HepG2 (cell line): ENCODE measurements around the gene KCNJ14. TPM values are rescaled to one million over a fixed set of nuclear protein-coding genes. Genes with fewer than 3 reads are reported as not detected.

ENCODE experiments used
- AHDC1 ChIP-seq: sonication (generic); formaldehyde crosslinking; IDR thresholded peaks from 2 replicates; pipeline ENCODE4 v1.5.1; 2020; ENCODE audit warnings: mild to moderate bottlenecking, missing genetic modification reagents, borderline replicate concordance
- ARID2 ChIP-seq: sonication (generic); formaldehyde crosslinking; IDR thresholded peaks from 2 replicates; pipeline ENCODE4 v1.8.1; 2022; ENCODE audit warnings: mild to moderate bottlenecking, missing genetic modification reagents, borderline replicate concordance
- ARID5B ChIP-seq: IDR thresholded peaks from 2 replicates; pipeline ENCODE4 v1.4.0; 2020; ENCODE audit warnings: mild to moderate bottlenecking, missing genetic modification reagents
- CREB1 ChIP-seq, 2 experiments: fragments of 450-650 bp in 1 of 2; IDR thresholded peaks; 2 replicates each; pipeline ENCODE4 v1.6.1; 2016 to 2017; ENCODE audit warnings: control low read depth in 1 of 2, mild to moderate bottlenecking in 1 of 2, missing compliant biosample characterization in 1 of 2, missing genetic modification characterization in 1 of 2
- DNMT3B ChIP-seq: conservative IDR thresholded peaks from 2 replicates; pipeline ENCODE4 v1.6.1; 2016; ENCODE audit warnings: missing biosample characterization, control low read depth
- MIXL1 ChIP-seq: IDR thresholded peaks from 2 replicates; pipeline ENCODE4 v1.6.1; 2016
- POGK ChIP-seq: sonication (generic); formaldehyde crosslinking; conservative IDR thresholded peaks from 2 replicates; pipeline ENCODE4 v1.8.0; 2022; ENCODE audit warnings: mild to moderate bottlenecking, moderate library complexity, missing genetic modification reagents
- SYNCRIP ChIP-seq: fragments of 200-400 bp; formaldehyde crosslinking; IDR thresholded peaks from 2 replicates; pipeline ENCODE4 v1.6.1; 2018; ENCODE audit warnings: mild to moderate bottlenecking, low read depth, low read length; ENCODE audit not compliant: insufficient read depth
- TCF7L2 ChIP-seq: IDR thresholded peaks from 2 replicates; pipeline ENCODE4 v1.6.1; 2011; ENCODE audit warnings: mild to moderate bottlenecking, low read depth, low read length, moderate library complexity
- TMF1 ChIP-seq: sonication (generic); formaldehyde crosslinking; IDR thresholded peaks from 2 replicates; pipeline ENCODE4 v1.8.1; 2022; ENCODE audit warnings: low read depth, missing genetic modification reagents
- ZBTB4 ChIP-seq: sonication (generic); formaldehyde crosslinking; IDR thresholded peaks from 2 replicates; pipeline ENCODE4 v1.4.0; 2020; ENCODE audit warnings: missing genetic modification reagents, mild to moderate bottlenecking, borderline replicate concordance
- ZKSCAN8 ChIP-seq: IDR thresholded peaks from 2 replicates; pipeline ENCODE4 v1.6.1; 2016; ENCODE audit warnings: borderline replicate concordance, missing genetic modification reagents, missing compliant biosample characterization
- ZNF570 ChIP-seq: sonication (generic); formaldehyde crosslinking; IDR thresholded peaks from 2 replicates; pipeline ENCODE4 v1.4.0; 2020; ENCODE audit warnings: mild to moderate bottlenecking, missing genetic modification reagents, borderline replicate concordance
- ZSCAN22 ChIP-seq: sonication (generic); formaldehyde crosslinking; IDR thresholded peaks from 2 replicates; pipeline ENCODE4 v1.4.0; 2020; ENCODE audit warnings: mild to moderate bottlenecking, missing genetic modification reagents
- polyA plus RNA-seq, 8 experiments: library from polyadenylated mRNA; depleted of rRNA in 3 of 8; stranded (reverse) in 7 of 8; unstranded in 1 of 8; fragments of >200 nt; fragmentation: Illumina TruSeq in 4 of 8; extraction: Trizol in 4 of 8; gene quantifications; 2 replicates each; pipeline versions ENCODE4 v1.2.1 to v1.2.3, GENCODE V29; 2011 to 2016; ENCODE audit warnings: low read depth in 4 of 8, missing spikeins in 1 of 8, mixed read lengths in 1 of 8; ENCODE audit not compliant: insufficient read depth in 1 of 8
- total RNA-seq, 5 experiments: library from RNA; depleted of rRNA; stranded (reverse); fragments of >200 nt; fragmentation: Illumina TruSeq; extraction: Trizol; gene quantifications; 2 replicates each; pipeline ENCODE4 v1.2.3, GENCODE V29; 2016; ENCODE audit warnings: low read depth in 1 of 5

The KCNJ14 gene
- total and polyA plus RNA-seq, 2 of the 13 experiments (the other 11 are each of a cell fraction or from before 2014, with no cell fraction given) = 0.20 to 0.51 TPM

- no peak for TF ChIP-seq AHDC1 (CRISPR knock-in tag)
- TF ChIP-seq ZBTB4 (CRISPR knock-in tag) = no peak
- no peak for TF ChIP-seq POGK (CRISPR knock-in tag)
- TF ChIP-seq MIXL1 = no peak
- TF ChIP-seq ARID2 (CRISPR knock-in tag) = no peak
- no peak for TF ChIP-seq ZKSCAN8 (CRISPR knock-in tag)
- TF ChIP-seq ZNF570 = no peak
- TF ChIP-seq TCF7L2 = no peak
- 0 out of 2 replicates have a peak, but pooled peaks have one; percentile 45 for TF ChIP-seq ZSCAN22 (CRISPR knock-in tag)
- TF ChIP-seq SYNCRIP = no peak
- no peak; the same call in 1 of the 2 replicates for TF ChIP-seq CREB1 (IDR thresholded peaks at IDR 0.05)
- TF ChIP-seq CREB1 (CRISPR knock-in tag; IDR thresholded peaks at IDR 0.05) = no peak
- TF ChIP-seq DNMT3B = no peak
- TF ChIP-seq ARID5B = peak; percentile 37; the same call in 1 of the 2 replicates
- peak; percentile 75; the same call in 1 of the 2 replicates for TF ChIP-seq TMF1 (CRISPR knock-in tag)
These were observed 14.0 kb downstream of the KCNJ14 start, which contains the start of gene CYTH2 (continued) for GRCh38 chr19:48469289-48469881.
